Upper lobe of left lung (tissue), 6 donors: ENCODE results near the gene GCH1. TPM values are rescaled to one million over a fixed set of nuclear protein-coding genes. Genes with fewer than 3 reads are reported as not detected.
"Not testable (repeated sequence)": the region's sequence is repeated elsewhere in the genome, so short reads cannot be mapped to it uniquely, and the experiment has no call there.

Experiments used
- ATAC-seq, 2 donors: fragments of 200-7000 bp; cut with Tn5 transposase; one replicate each; pipeline ENCODE4 v1.9.1; 2022; ENCODE audit warnings: mild to moderate bottlenecking in 2 of 2, moderate library complexity in 2 of 2; ENCODE audit not compliant: low FRiP score in 2 of 2
- DNase-seq, 2 donors: peaks; one replicate each; pipeline ENCODE4 v3.0.0-alpha.2; 2019 to 2020
- H3K27ac ChIP-seq, 4 donors: fragments of 200-600 bp; sonication (generic); one replicate each; pipeline ENCODE4 v1.5.1; 2016 to 2019
- H3K27me3 ChIP-seq, 4 donors: fragments of 200-600 bp; sonication (generic); one replicate each; pipeline ENCODE4 v1.5.1; 2017 to 2019
- H3K36me3 ChIP-seq, 4 donors: fragments of 200-600 bp; sonication (generic); one replicate each; pipeline ENCODE4 v1.5.1; 2016 to 2019
- H3K4me1 ChIP-seq, 4 donors: fragments of 200-600 bp; sonication (generic); one replicate each; pipeline ENCODE4 v1.5.1; 2018 to 2019
- H3K4me3 ChIP-seq, 4 donors: fragments of 200-600 bp; sonication (generic); one replicate each; pipeline ENCODE4 v1.5.1; 2017 to 2019; ENCODE audit warnings: mild to moderate bottlenecking in 2 of 4, moderate library complexity in 1 of 4
- H3K9me3 ChIP-seq, 4 donors: fragments of 200-600 bp; sonication (generic); one replicate each; pipeline ENCODE4 v1.5.1; 2018 to 2019
- CTCF ChIP-seq, 6 experiments: fragments of 450-650 bp in 4 of 6; fragments of 200-600 bp in 2 of 6; sonication (generic) in 2 of 6; IDR thresholded peaks; one replicate each; pipeline ENCODE4 v1.5.1; 2016 to 2019; ENCODE audit warnings: antibody characterized with exemption in 6 of 6
- EP300 ChIP-seq, 4 donors: sonication (generic); formaldehyde crosslinking; IDR thresholded peaks; one replicate each; pipeline ENCODE4 v1.5.1; 2017; ENCODE audit warnings: antibody characterized with exemption in 4 of 4, control low read depth in 2 of 4
- POLR2A ChIP-seq, 4 donors: fragments of 450-650 bp; IDR thresholded peaks; one replicate each; pipeline ENCODE4 v1.5.1; 2016 to 2017; ENCODE audit warnings: antibody characterized with exemption in 4 of 4, mild to moderate bottlenecking in 2 of 4
- POLR2AphosphoS5 ChIP-seq, 2 donors: sonication (generic); formaldehyde crosslinking; IDR thresholded peaks; one replicate each; pipeline ENCODE4 v1.5.1; 2017; ENCODE audit warnings: antibody characterized with exemption in 2 of 2
- WGBS, 2 donors: methylation state at CpG; one replicate each; pipeline ENCODE4 v1.1.5; 2017 to 2018; 5-methylcytosine and 5-hydroxymethylcytosine counted together
- total RNA-seq, 6 donors: library from RNA; depleted of rRNA in 4 of 6; stranded (reverse); fragments of >200 nt in 4 of 6; gene quantifications; one replicate each; pipeline versions ENCODE4 v1.1.0 to v1.2.1, GENCODE V29; 2016 to 2021
- donor health status: DM: no; HTN: no; CAD: no; lungs with moderate emphysema.
- donor health status: DM: no; HTN: yes; CAD: no; lungs with severe emphysema.

GCH1 gene
- total RNA-seq, 6 donors from 2014 or later: 7.9 to 26.3 (median 19.5) TPM

- peak overlapping the region; percentile 57 to 68 (median 66) for H3K4me3 ChIP-seq
- no peaks in the 10 kb centered on the region for H3K27me3 ChIP-seq
- TF ChIP-seq POLR2AphosphoS5 (IDR thresholded peaks at IDR 0.05) (no peak), CTCF (IDR thresholded peaks at IDR 0.05) (no peak), EP300 (IDR thresholded peaks at IDR 0.05) (no peak), POLR2A (IDR thresholded peaks at IDR 0.05) (peak in 2 of 4 donors; percentile 18 to 28)
- H3K27ac ChIP-seq: peak overlapping the region; percentile 84 to 93 (median 91)
- peak; percentile 8 to 28 for ATAC-seq
- WGBS, 2 donors: 0 to 1% methylated on average over 23 to 42 of the region's 42 CpGs
- no peaks in the 10 kb centered on the region for H3K36me3 ChIP-seq
- H3K9me3 ChIP-seq: no peaks in the 10 kb centered on the region
- peaks cover 10 to 16% (median 13%) of the 10 kb centered on the region in 4 donors for H3K4me1 ChIP-seq
- peak in 1 of 2 donors; percentile 48 for DNase-seq
Measured at GRCh38 chr14:54901380-54902142, 1.1 kb downstream of the GCH1 start.

- TF ChIP-seq CTCF (IDR thresholded peaks at IDR 0.05) (no peak), POLR2A (IDR thresholded peaks at IDR 0.05) (no peak), POLR2AphosphoS5 (IDR thresholded peaks at IDR 0.05) (no peak)
- 94 to 96% methylated on average over 5 of the region's 5 CpGs for WGBS, 2 donors
- Histone ChIP-seq H3K27ac (no peak overlapping the region), H3K4me1 (peaks cover 10 to 16% (median 13%) of the 10 kb centered on the region in 4 donors), H3K36me3 (no peaks in the 10 kb centered on the region), H3K27me3 (no peaks in the 10 kb centered on the region), H3K4me3 (no peak overlapping the region), H3K9me3 (no peaks in the 10 kb centered on the region)
- no peak for ATAC-seq
- no peak for DNase-seq
Measured at GRCh38 chr14:54899573-54899972, 3.1 kb downstream of the GCH1 start.

GRCh38 chr14:54897809-54898555 lies 4.6 kb downstream of the GCH1 start:
- not testable (repeated sequence) for H3K9me3 ChIP-seq, H3K4me3 ChIP-seq, H3K27me3 ChIP-seq, H3K27ac ChIP-seq, ATAC-seq, DNase-seq, H3K36me3 ChIP-seq
- H3K4me1 ChIP-seq: peaks cover 10 to 18% (median 12%) of the 10 kb centered on the region in 4 donors
- WGBS, 2 donors: 96 to 97% methylated on average over 5 of the region's 5 CpGs

GRCh38 chr14:54895683-54896082 lies 6.9 kb downstream of the GCH1 start:
- WGBS, 2 donors: 78 to 94% methylated on average over 4 of the region's 4 CpGs
- ATAC-seq (no peak), DNase-seq (no peak)
- TF ChIP-seq POLR2A (IDR thresholded peaks at IDR 0.05): no peak
- no peak for TF ChIP-seq POLR2AphosphoS5 (IDR thresholded peaks at IDR 0.05)
- no peak for TF ChIP-seq EP300 (IDR thresholded peaks at IDR 0.05)
- TF ChIP-seq CTCF (IDR thresholded peaks at IDR 0.05): no peak
- no peaks in the 10 kb centered on the region for H3K9me3 ChIP-seq
- no peak overlapping the region for H3K27ac ChIP-seq
- no peak overlapping the region for H3K4me3 ChIP-seq
- H3K4me1 ChIP-seq: peaks cover 4 to 12% (median 7%) of the 10 kb centered on the region in 4 donors
- no peaks in the 10 kb centered on the region for H3K27me3 ChIP-seq
- no peaks in the 10 kb centered on the region for H3K36me3 ChIP-seq

GRCh38 chr14:54894995-54895394 lies 7.6 kb downstream of the GCH1 start:
- no peaks in the 10 kb centered on the region for H3K9me3 ChIP-seq
- H3K36me3 ChIP-seq: no peaks in the 10 kb centered on the region
- no peaks in the 10 kb centered on the region for H3K27me3 ChIP-seq
- H3K4me1 ChIP-seq: peaks cover 0 to 6% (median 2%) of the 10 kb centered on the region in 4 donors
- DNase-seq (no peak), ATAC-seq (no peak)
- 73% methylated on average over 3 of the region's 3 CpGs for WGBS, 2 donors
- no peak overlapping the region for H3K27ac ChIP-seq
- TF ChIP-seq CTCF (IDR thresholded peaks at IDR 0.05) (no peak), POLR2A (IDR thresholded peaks at IDR 0.05) (no peak), EP300 (IDR thresholded peaks at IDR 0.05) (no peak), POLR2AphosphoS5 (IDR thresholded peaks at IDR 0.05) (no peak)
- no peak overlapping the region for H3K4me3 ChIP-seq
